Activated naive CD8-positive, alpha-beta T cell (primary cell): ENCODE results near the gene PBX4.

ENCODE experiments used
- H3K27ac Mint-ChIP-seq: one replicate; pipeline ENCODE4 v1.8.0; 2021; ENCODE audit warnings: mixed read lengths
- H3K27me3 Mint-ChIP-seq: one replicate; pipeline ENCODE4 v1.8.0; 2021; ENCODE audit warnings: mixed read lengths
- H3K36me3 Mint-ChIP-seq: one replicate; pipeline ENCODE4 v1.8.0; 2021; ENCODE audit warnings: mixed read lengths
- H3K4me1 Mint-ChIP-seq: one replicate; pipeline ENCODE4 v1.8.0; 2021; ENCODE audit warnings: low read depth, mixed read lengths
- H3K4me3 Mint-ChIP-seq: one replicate; pipeline ENCODE4 v1.8.0; 2021; ENCODE audit warnings: mild to moderate bottlenecking, mixed read lengths
- H3K9me3 Mint-ChIP-seq: one replicate; pipeline ENCODE4 v1.8.0; 2021; ENCODE audit warnings: low read depth, mixed read lengths

The PBX4 gene

DNA sequence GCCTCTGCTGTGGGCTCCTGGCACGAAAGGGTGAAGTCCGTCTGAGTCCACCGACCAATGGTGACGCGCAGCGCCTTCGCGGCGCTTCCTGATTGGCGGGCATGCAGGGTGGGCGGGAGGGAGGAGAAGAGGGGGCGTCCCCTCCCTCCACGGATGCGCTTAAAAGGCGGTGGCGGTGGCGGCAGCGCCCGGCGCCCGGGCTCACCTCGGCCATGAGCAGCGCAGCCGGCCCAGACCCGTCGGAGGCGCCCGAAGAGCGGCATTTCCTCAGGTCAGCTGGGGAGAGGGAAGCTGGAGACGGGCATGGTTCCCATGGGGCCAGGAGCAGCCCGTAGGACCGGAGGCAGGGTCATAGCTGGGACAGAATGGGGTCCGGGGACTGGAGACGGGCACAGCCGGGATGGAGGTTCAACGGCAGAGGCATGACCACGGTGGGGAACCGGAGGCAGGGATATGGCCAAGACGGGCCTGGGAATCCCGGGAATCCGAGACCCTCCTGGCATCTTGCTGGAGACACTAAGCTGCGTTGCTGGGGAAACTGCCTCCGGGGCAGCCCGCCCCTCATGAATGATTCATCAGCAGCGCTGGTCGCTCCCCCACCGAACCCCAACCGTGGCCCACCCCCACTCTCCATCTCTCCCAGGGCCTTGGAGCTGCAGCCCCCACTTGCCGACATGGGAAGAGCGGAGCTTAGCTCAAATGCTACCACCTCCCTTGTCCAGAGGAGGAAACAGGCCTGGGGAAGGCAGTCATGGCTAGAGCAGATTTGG, 89.6 kb downstream of the PBX4 start, which contains the start of gene YJEFN3:
TSS of gene YJEFN3 (plus strand) at position 191 of the 770 bp plus-strand sequence. CDS start at position 213, 22 bp downstream.
- Mint-ChIP-seq H3K27ac (no peak within 1 kb of the TSS), H3K27me3 (no peaks in the 10 kb centered on the region), H3K4me3 (no peak within 1 kb of the TSS), H3K9me3 (no peaks in the 10 kb centered on the region), H3K36me3 (no peaks in the 10 kb centered on the region), H3K4me1 (peaks cover 14% of the 10 kb centered on the region)

- H3K4me3 Mint-ChIP-seq, result no peak overlapping the region
These were observed 90.5 kb downstream of the PBX4 start for GRCh38 chr19:19527674-19528625.

GRCh38 chr19:19527371-19527656, 91.2 kb downstream of the PBX4 start:
- no peak overlapping the region for H3K4me3 Mint-ChIP-seq
- no peak overlapping the region for H3K27ac Mint-ChIP-seq
- no peaks in the 10 kb centered on the region for H3K36me3 Mint-ChIP-seq
- no peaks in the 10 kb centered on the region for H3K9me3 Mint-ChIP-seq
- no peaks in the 10 kb centered on the region for H3K27me3 Mint-ChIP-seq
- peaks cover 15% of the 10 kb centered on the region for H3K4me1 Mint-ChIP-seq

More at GRCh38 chr19:19527674-19528625, 90.5 kb downstream of the PBX4 start:
- H3K9me3 Mint-ChIP-seq, result no peaks in the 10 kb centered on the region
- no peak overlapping the region for H3K27ac Mint-ChIP-seq
- no peaks in the 10 kb centered on the region for H3K27me3 Mint-ChIP-seq
- H3K4me1 Mint-ChIP-seq, result peaks cover 13% of the 10 kb centered on the region
- H3K36me3 Mint-ChIP-seq, result no peaks in the 10 kb centered on the region

- Mint-ChIP-seq H3K27ac (no peak overlapping the region), H3K4me1 (peaks cover 12% of the 10 kb centered on the region), H3K36me3 (no peaks in the 10 kb centered on the region), H3K9me3 (no peaks in the 10 kb centered on the region), H3K4me3 (no peak overlapping the region), H3K27me3 (no peaks in the 10 kb centered on the region)
These were observed 91.7 kb downstream of the PBX4 start for GRCh38 chr19:19526581-19527370.

DNA sequence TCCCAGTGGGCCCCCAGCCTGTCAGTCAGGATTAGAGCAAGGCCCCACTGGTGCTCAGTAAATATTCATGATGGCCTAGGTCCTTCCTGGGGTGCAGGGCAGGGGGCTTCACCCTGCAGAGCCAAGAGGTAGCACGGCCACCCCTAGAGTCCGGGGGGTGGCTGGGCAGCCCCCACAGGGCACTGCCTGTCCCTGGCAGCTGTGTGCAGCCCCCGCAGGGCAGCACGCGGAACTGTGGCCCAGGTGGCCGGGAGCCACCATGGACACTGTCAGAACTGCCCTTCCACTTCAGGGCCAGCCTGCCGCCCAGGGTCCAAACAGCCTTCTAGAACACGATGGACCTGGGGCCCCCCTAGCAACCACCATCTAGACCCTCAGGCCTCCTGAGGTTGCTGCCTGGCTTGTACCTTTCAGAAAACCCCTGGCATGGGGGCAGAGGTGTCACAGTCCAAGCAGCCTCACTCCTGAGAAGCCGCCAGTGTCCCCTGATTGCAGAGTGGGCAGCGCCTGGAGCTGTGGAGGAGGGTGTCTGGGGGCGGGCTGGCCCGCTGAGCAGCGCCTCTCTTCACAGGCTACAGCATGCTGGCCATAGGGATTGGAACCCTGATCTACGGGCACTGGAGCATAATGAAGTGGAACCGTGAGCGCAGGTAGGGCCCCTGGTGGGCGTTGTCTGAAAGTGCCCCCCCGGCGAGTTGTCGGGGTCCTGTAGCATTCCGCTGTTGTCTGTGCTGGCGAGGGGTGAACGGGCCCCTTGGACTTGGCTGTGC, 92.7 kb downstream of the PBX4 start:
- peaks cover under 1% of the 10 kb centered on the region for H3K36me3 Mint-ChIP-seq
- H3K27me3 Mint-ChIP-seq, result no peaks in the 10 kb centered on the region
- no peak overlapping the region for H3K4me3 Mint-ChIP-seq
- no peaks in the 10 kb centered on the region for H3K9me3 Mint-ChIP-seq
- H3K27ac Mint-ChIP-seq, result no peak overlapping the region
- H3K4me1 Mint-ChIP-seq, result peaks cover 14% of the 10 kb centered on the region

- H3K4me3 Mint-ChIP-seq, result no peak overlapping the region
- peaks cover 27% of the 10 kb centered on the region for H3K4me1 Mint-ChIP-seq
- no peaks in the 10 kb centered on the region for H3K9me3 Mint-ChIP-seq
These were observed 94.4 kb downstream of the PBX4 start for GRCh38 chr19:19524053-19524452.

DNA sequence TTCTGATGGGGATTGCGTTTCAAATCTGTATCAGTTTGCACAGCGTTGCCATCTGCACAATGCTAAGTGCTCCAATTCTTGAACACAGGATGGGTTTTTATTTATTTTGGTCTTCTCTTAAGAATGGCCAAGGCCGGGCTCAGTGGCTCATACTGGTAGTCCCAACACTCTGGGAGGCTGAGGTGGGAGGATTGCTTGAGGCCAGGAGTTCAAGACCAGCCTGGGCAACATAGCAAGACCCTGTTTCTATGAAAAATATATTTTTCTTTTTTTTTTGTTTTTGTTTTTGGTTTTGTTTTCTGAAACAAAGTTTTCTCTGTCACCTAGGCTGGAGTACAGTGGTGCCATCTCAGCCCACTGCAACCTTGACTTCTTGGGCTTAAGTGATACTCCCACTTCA, 95.3 kb downstream of the PBX4 start:
- H3K4me3 Mint-ChIP-seq, result no peak overlapping the region
- H3K9me3 Mint-ChIP-seq, result no peaks in the 10 kb centered on the region
- peaks cover 27% of the 10 kb centered on the region for H3K4me1 Mint-ChIP-seq
- no peak overlapping the region for H3K27ac Mint-ChIP-seq
- no peaks in the 10 kb centered on the region for H3K27me3 Mint-ChIP-seq
- H3K36me3 Mint-ChIP-seq, result peaks cover 2% of the 10 kb centered on the region

More at GRCh38 chr19:19524053-19524452, 94.4 kb downstream of the PBX4 start:
- Mint-ChIP-seq H3K27me3 (no peaks in the 10 kb centered on the region), H3K27ac (no peak overlapping the region), H3K36me3 (peaks cover 2% of the 10 kb centered on the region)

DNA sequence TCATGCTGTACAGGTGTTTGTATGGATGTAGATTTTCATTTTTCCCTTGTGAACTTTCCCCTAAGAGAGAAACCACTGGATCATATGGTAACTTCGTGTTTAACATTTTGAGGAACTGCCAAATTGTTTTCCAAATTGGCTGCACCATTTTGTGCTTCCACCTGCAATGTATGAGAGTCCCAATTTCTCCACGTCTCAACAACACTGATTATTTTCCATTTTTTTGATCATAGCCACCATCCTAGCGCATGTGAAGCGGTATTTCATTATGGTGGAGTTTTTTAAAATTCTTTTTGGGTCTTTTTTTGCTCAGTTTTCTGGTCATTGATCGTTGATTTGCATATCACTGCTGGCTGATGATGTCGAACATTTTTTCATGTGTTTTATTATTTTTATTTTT, 97.5 kb downstream of the PBX4 start:
- Mint-ChIP-seq H3K27ac (no peak overlapping the region), H3K9me3 (no peaks in the 10 kb centered on the region), H3K27me3 (no peaks in the 10 kb centered on the region), H3K36me3 (peaks cover 2% of the 10 kb centered on the region), H3K4me1 (peaks cover 41% of the 10 kb centered on the region), H3K4me3 (no peak overlapping the region)

DNA sequence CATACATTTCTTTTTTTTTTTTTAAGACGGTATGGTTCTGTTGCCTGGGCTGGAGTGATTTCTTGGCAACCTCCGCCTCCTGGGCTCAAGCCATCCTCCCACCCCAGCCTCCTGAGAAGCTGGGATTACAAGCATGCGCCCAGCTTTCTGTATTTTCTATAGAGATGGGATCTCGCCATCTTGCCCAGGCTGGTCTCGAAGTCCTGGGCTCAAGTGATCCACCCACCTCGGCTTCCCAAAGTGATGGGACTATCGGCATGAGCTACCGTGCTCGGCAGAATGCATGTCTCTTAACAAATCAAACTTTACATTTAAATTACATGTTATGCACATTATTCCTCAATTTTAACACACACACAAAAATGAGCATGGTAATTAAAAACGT, 101.3 kb downstream of the PBX4 start:
- H3K4me3 Mint-ChIP-seq, result peak overlapping the region; percentile 93
- peaks cover 33% of the 10 kb centered on the region for H3K4me1 Mint-ChIP-seq
- H3K9me3 Mint-ChIP-seq, result no peaks in the 10 kb centered on the region
- H3K27ac Mint-ChIP-seq, result peak overlapping the region; percentile 95
- peaks cover 2% of the 10 kb centered on the region for H3K36me3 Mint-ChIP-seq
- H3K27me3 Mint-ChIP-seq, result no peaks in the 10 kb centered on the region

- Mint-ChIP-seq H3K9me3 (no peaks in the 10 kb centered on the region), H3K4me1 (peaks cover 31% of the 10 kb centered on the region)
These were observed 102.6 kb downstream of the PBX4 start, which contains the start of gene NDUFA13 for GRCh38 chr19:19515642-19516519. Gene NDUFA13 (plus strand): TSS chr19:19516225. CDS start chr19:19516239, 14 bp downstream.

GRCh38 chr19:19514881-19515641, 103.4 kb downstream of the PBX4 start, which contains the start of gene TSSK6:
Gene TSSK6 (minus strand): TSS chr19:19515548. CDS start chr19:19515427, 121 bp downstream.
- Mint-ChIP-seq H3K4me1 (peaks cover 24% of the 10 kb centered on the region), H3K27me3 (no peaks in the 10 kb centered on the region), H3K9me3 (no peaks in the 10 kb centered on the region), H3K27ac (peak within 1 kb of the TSS; percentile 95), H3K36me3 (no peaks in the 10 kb centered on the region), H3K4me3 (peak within 1 kb of the TSS; percentile 93)

More at GRCh38 chr19:19515642-19516519, 102.6 kb downstream of the PBX4 start, which contains the start of gene NDUFA13:
- Mint-ChIP-seq H3K27me3 (no peaks in the 10 kb centered on the region), H3K4me3 (peak within 1 kb of the TSS; percentile 93), H3K36me3 (peaks cover 2% of the 10 kb centered on the region), H3K27ac (peak within 1 kb of the TSS; percentile 95)

GRCh38 chr19:19514215-19514657, 104.3 kb downstream of the PBX4 start:
- no peak overlapping the region for H3K27ac Mint-ChIP-seq
- no peaks in the 10 kb centered on the region for H3K9me3 Mint-ChIP-seq
- H3K4me1 Mint-ChIP-seq, result peaks cover 19% of the 10 kb centered on the region
- H3K27me3 Mint-ChIP-seq, result no peaks in the 10 kb centered on the region
- no peaks in the 10 kb centered on the region for H3K36me3 Mint-ChIP-seq
- peak overlapping the region; percentile 51 for H3K4me3 Mint-ChIP-seq
